Tibial nerve (tissue), 4 donors: ENCODE data around the gene STAMBP. TPM values are rescaled to one million over a fixed set of nuclear protein-coding genes. Genes with fewer than 3 reads are reported as not detected.

Experiments
- DNase-seq, 2 donors: peaks; one replicate each; pipeline ENCODE4 v3.0.0-alpha.2; 2019; ENCODE audit warnings: low spot score in 2 of 2
- H3K27ac ChIP-seq, 4 donors: fragments of 200-600 bp; sonication (generic) in 3 of 4; one replicate each; pipeline ENCODE4 v1.5.1; 2017 to 2019; ENCODE audit warnings: mild to moderate bottlenecking in 1 of 4
- H3K27me3 ChIP-seq, 2 donors: fragments of 200-600 bp; sonication (generic) in 1 of 2; one replicate each; pipeline versions ENCODE4 v1.5.1 to v1.6.0; 2017 to 2019
- H3K36me3 ChIP-seq, 3 donors: fragments of 200-600 bp; sonication (generic); one replicate each; pipeline ENCODE4 v1.5.1; 2018 to 2019
- H3K4me1 ChIP-seq, 4 donors: fragments of 200-600 bp; sonication (generic) in 3 of 4; one replicate each; pipeline ENCODE4 v1.5.1; 2017 to 2019
- H3K4me3 ChIP-seq, 4 donors: fragments of 200-600 bp; sonication (generic) in 3 of 4; one replicate each; pipeline ENCODE4 v1.5.1; 2017 to 2019; ENCODE audit warnings: mild to moderate bottlenecking in 1 of 4, moderate library complexity in 1 of 4
- H3K9me3 ChIP-seq, 4 donors: fragments of 200-600 bp; sonication (generic) in 3 of 4; one replicate each; pipeline ENCODE4 v1.5.1; 2017 to 2019
- EP300 ChIP-seq, 2 donors: sonication (generic); formaldehyde crosslinking; IDR thresholded peaks; one replicate each; pipeline ENCODE4 v1.6.1; 2017; ENCODE audit warnings: antibody characterized with exemption in 2 of 2, mild to moderate bottlenecking in 1 of 2
- POLR2A ChIP-seq, 2 donors: fragments of 450-650 bp; IDR thresholded peaks; one replicate each; pipeline ENCODE4 v1.6.1; 2017; ENCODE audit warnings: antibody characterized with exemption in 2 of 2, mild to moderate bottlenecking in 2 of 2, moderate library complexity in 2 of 2
- WGBS, 2 donors: methylation state at CpG; one replicate each; pipeline ENCODE4 v1.1.5; 2018; 5-methylcytosine and 5-hydroxymethylcytosine counted together
- total RNA-seq, 4 donors: library from RNA; depleted of rRNA; stranded (reverse); fragments of >200 nt; gene quantifications; one replicate each; pipeline ENCODE4 v1.1.0, GENCODE V29; 2016
- TF ChIP-seq, protein P1 (sequence below), 5 experiments: fragments of 200-600 bp in 3 of 5; fragments of 450-650 bp in 2 of 5; sonication (generic) in 3 of 5; IDR thresholded peaks; one replicate each; pipeline ENCODE4 v1.5.1; 2016 to 2019; ENCODE audit warnings: antibody characterized with exemption in 5 of 5, mild to moderate bottlenecking in 3 of 5, moderate library complexity in 2 of 5

The STAMBP gene
- total RNA-seq, 4 donors from 2014 or later, result 20.7 to 47.2 (median 24.8) TPM

DNA sequence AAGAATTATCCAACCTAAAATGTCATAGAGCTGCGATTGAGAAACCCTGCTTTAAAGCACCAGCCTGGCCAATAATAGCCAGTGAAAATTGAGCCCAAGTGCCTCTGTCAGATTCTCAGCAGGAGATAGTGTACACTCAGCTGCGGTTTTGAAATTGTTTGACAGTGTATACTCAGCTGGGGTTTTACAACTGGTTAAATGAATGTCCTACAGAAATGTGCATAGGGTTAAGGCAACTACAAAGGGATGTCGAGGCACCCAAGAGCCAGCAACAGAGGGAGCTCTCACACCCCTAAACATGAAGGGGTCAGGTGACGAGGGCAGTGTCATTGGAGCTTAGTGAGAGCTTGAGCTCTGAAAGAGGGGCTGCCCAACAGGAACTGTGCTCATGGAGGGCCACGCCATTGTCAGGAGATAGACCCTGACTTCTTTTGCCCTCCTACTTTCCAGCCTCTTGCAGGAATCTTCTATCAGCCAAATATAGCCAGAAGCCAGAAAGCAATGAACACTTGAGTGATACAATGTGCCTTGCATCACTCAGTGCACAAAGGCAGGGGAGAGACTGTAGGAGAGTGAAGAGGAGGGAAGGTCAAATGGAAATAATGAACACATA, 79.2 kb downstream of the STAMBP start:
- no peak for DNase-seq
- Histone ChIP-seq H3K36me3 (no peaks in the 10 kb centered on the region), H3K4me3 (no peak overlapping the region), H3K27ac (no peak overlapping the region), H3K27me3 (no peaks in the 10 kb centered on the region), H3K4me1 (no peaks in the 10 kb centered on the region), H3K9me3 (no peaks in the 10 kb centered on the region)
- TF ChIP-seq EP300 (IDR thresholded peaks at IDR 0.05) (no peak), POLR2A (IDR thresholded peaks at IDR 0.05) (no peak)
- TF ChIP-seq, protein P1, sequence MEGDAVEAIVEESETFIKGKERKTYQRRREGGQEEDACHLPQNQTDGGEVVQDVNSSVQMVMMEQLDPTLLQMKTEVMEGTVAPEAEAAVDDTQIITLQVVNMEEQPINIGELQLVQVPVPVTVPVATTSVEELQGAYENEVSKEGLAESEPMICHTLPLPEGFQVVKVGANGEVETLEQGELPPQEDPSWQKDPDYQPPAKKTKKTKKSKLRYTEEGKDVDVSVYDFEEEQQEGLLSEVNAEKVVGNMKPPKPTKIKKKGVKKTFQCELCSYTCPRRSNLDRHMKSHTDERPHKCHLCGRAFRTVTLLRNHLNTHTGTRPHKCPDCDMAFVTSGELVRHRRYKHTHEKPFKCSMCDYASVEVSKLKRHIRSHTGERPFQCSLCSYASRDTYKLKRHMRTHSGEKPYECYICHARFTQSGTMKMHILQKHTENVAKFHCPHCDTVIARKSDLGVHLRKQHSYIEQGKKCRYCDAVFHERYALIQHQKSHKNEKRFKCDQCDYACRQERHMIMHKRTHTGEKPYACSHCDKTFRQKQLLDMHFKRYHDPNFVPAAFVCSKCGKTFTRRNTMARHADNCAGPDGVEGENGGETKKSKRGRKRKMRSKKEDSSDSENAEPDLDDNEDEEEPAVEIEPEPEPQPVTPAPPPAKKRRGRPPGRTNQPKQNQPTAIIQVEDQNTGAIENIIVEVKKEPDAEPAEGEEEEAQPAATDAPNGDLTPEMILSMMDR (IDR thresholded peaks at IDR 0.05), result no peak
- WGBS, 2 donors, result 51 to 52% methylated on average over 5 of the region's 5 CpGs

DNA sequence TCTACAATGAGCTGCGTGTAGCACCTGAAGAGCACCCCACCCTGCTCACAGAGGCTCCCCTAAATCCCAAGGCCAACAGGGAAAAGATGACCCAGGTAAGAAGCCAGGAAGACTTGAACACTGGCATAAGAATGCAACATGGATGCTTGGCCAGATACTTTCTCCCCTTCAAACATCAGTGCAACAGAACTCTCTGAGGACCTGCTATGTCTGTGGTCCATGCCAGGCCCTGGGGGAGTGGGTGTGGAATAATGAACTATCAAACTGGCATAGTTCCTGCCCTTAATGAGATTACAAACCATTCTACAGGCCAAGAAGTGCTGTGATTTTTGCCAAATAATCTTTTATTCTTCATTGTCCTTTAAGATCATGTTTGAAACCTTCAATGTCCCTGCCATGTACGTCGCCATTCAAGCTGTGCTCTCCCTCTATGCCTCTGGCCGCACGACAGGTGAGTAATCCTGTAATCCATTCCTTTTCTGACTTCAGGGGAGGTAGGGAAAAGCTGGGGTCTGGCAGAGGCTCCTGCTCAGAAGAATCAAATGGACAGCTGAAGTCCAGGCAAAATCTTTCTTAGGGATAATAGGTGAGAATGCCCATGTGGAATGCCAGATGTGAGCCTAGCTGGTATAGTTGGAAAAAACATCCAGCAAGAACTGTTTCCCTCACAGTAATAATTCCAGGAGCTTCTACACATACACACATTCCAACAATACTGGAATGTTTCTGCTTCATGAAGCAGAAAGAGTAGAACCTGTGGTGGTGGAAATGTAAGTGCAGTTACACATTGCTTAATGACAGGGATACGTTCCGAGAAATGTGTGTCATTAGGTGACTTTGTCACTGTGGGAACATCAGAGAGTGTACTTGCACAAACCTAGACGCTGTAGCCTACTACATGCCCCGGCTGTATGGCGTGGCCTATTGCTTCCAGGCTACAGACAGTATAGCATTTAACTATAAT, 80.2 kb downstream of the STAMBP start:
- H3K27me3 ChIP-seq, result no peaks in the 10 kb centered on the region
- no peak for DNase-seq
- no peaks in the 10 kb centered on the region for H3K9me3 ChIP-seq
- WGBS, 2 donors, result 84% methylated on average over 10 of the region's 10 CpGs
- H3K27ac ChIP-seq, result no peak overlapping the region
- TF ChIP-seq EP300 (IDR thresholded peaks at IDR 0.05) (no peak), POLR2A (IDR thresholded peaks at IDR 0.05) (no peak)
- TF ChIP-seq, protein P1 (IDR thresholded peaks at IDR 0.05), result no peak
- no peaks in the 10 kb centered on the region for H3K4me1 ChIP-seq
- H3K4me3 ChIP-seq, result no peak overlapping the region
- H3K36me3 ChIP-seq, result no peaks in the 10 kb centered on the region

DNA sequence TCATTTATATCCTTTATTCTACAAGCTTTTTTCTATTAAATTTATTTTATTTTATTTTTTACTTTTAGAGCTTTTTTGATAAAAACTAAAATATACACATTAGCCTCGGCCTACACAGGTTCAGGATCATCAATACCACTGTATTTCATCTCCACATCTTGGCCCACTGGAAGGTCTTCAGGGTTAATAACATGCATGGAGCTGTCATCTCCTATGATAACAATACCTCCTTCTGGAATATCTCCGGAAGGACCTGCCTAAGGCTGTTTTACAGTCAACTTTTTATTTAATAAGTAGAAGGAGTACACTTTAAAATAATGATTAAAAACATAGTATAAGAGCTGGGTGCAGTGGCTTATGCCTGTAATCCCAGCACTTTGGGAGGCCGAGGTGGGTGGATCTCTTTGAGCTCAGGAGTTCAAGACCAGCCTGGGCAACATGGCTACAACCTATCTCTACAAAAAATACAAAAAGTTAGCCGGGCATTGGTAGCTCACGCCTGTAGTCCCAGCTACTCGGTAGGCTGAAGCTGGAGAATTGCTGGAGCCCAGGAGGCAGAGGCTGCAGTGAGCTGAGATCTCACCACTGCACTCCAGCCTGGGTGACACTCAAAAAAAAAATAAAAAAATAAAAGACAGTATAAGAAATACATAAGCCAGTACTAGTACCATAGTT, 82.2 kb downstream of the STAMBP start:
- no peak overlapping the region for H3K4me3 ChIP-seq
- no peak for TF ChIP-seq EP300 (IDR thresholded peaks at IDR 0.05)
- TF ChIP-seq, protein P1 (IDR thresholded peaks at IDR 0.05), result no peak
- 69 to 72% methylated on average over 6 of the region's 6 CpGs for WGBS, 2 donors
- no peaks in the 10 kb centered on the region for H3K9me3 ChIP-seq
- H3K27me3 ChIP-seq, result no peaks in the 10 kb centered on the region
- no peak overlapping the region for H3K27ac ChIP-seq
- no peaks in the 10 kb centered on the region for H3K36me3 ChIP-seq
- no peak for DNase-seq
- no peaks in the 10 kb centered on the region for H3K4me1 ChIP-seq

DNA sequence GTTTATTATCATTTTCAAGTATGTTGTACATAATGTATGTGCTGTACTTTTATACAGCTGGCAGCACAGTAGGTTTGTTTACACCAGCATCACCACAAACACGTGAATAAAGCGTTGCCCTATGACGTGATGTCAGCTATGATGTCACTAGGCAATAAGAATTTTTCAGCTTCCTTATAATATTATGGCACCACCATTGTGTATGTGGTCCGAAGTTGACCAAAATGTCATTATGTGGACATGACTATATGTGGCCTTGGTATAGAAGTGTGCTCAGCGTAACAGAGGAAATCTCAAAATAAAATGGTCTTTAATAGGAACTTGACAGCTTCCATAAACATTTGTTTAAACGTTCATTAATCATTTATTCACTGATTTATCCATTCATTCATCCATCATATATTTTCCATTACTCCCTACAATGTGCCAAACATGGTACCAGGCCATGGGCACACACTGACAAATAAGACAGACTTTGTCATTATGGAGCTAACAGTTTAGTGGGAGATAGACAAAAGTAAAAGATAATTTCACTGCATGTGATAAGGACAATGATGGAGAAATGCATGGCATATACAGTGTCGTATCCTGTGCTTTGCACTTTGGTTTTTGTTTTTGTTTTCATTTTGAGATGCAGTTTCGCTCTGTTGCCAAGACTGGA, 82.9 kb downstream of the STAMBP start:
- no peak for DNase-seq
- Histone ChIP-seq H3K27me3 (peaks cover 0 to 4% of the 10 kb centered on the region in 2 donors), H3K4me1 (no peaks in the 10 kb centered on the region), H3K4me3 (no peak overlapping the region), H3K36me3 (no peaks in the 10 kb centered on the region), H3K27ac (no peak overlapping the region), H3K9me3 (no peaks in the 10 kb centered on the region)
- TF ChIP-seq, protein P1 (IDR thresholded peaks at IDR 0.05), result no peak
- TF ChIP-seq POLR2A (IDR thresholded peaks at IDR 0.05), result no peak
- no peak for TF ChIP-seq EP300 (IDR thresholded peaks at IDR 0.05)
- 82 to 83% methylated on average over 8 of the region's 8 CpGs for WGBS, 2 donors
